ENCODE data around the gene C19orf47.
A peak's percentile ranks its signal among the peaks of the same experiment; 100 is the strongest.

The C19orf47 gene

DNA sequence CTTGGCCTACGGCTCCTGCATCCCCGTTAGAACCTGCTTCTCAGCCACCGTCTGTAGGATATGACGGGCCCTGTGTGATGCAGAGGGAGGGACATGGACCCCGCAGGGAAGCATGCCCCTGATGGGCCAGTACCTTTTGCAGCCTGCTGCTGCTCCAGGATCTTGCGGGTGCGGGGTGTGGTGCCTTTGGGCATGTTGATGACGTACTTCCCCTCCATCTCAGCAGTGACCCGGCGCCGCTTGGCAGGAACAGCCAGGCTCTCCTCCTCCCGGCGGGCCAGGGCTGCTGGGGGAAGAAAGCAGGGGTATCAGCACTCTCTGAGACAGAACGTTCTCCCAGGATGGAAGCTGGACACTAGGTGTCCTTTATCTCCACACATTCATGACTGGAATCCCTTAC lies 22.0 kb downstream of the C19orf47 start:
- TF ChIP-seq, protein P1, sequence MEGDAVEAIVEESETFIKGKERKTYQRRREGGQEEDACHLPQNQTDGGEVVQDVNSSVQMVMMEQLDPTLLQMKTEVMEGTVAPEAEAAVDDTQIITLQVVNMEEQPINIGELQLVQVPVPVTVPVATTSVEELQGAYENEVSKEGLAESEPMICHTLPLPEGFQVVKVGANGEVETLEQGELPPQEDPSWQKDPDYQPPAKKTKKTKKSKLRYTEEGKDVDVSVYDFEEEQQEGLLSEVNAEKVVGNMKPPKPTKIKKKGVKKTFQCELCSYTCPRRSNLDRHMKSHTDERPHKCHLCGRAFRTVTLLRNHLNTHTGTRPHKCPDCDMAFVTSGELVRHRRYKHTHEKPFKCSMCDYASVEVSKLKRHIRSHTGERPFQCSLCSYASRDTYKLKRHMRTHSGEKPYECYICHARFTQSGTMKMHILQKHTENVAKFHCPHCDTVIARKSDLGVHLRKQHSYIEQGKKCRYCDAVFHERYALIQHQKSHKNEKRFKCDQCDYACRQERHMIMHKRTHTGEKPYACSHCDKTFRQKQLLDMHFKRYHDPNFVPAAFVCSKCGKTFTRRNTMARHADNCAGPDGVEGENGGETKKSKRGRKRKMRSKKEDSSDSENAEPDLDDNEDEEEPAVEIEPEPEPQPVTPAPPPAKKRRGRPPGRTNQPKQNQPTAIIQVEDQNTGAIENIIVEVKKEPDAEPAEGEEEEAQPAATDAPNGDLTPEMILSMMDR (conservative IDR thresholded peaks at IDR 0.05; ENCODE audit: control insufficient read depth, insufficient read depth, low read depth, low read length): no peak
- DNase-seq (ENCODE audit: low read depth): no peak
- H3K4me3 ChIP-seq (ENCODE audit: control insufficient read depth, low read depth, low read length): no peak overlapping the region

DNA sequence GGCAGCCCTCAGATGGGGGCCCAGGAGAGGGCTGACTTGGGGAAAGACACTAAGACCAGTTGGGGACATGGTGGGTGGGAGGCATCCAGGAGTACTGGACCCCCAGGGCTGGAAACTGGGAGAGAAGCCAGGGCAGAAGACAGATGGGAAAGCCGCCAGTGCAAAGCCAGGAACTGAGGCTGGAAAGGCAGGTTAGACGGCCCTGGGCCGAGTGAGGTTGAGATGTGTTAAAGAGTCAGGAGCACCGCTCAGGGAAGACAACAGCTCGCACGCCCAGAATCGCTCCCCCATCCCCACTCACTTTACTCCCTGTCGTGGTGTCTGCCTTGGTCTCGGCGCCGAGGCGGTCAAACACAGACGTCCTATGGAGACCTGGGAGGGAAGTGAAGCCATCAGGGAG lies 24.5 kb downstream of the C19orf47 start:
- TF ChIP-seq, protein P1 (conservative IDR thresholded peaks at IDR 0.05; ENCODE audit: control insufficient read depth, insufficient read depth, low read depth, low read length): no peak
- H3K4me3 ChIP-seq (ENCODE audit: control insufficient read depth, low read depth, low read length): no peak overlapping the region
- DNase-seq (ENCODE audit: low read depth): no peak

DNA sequence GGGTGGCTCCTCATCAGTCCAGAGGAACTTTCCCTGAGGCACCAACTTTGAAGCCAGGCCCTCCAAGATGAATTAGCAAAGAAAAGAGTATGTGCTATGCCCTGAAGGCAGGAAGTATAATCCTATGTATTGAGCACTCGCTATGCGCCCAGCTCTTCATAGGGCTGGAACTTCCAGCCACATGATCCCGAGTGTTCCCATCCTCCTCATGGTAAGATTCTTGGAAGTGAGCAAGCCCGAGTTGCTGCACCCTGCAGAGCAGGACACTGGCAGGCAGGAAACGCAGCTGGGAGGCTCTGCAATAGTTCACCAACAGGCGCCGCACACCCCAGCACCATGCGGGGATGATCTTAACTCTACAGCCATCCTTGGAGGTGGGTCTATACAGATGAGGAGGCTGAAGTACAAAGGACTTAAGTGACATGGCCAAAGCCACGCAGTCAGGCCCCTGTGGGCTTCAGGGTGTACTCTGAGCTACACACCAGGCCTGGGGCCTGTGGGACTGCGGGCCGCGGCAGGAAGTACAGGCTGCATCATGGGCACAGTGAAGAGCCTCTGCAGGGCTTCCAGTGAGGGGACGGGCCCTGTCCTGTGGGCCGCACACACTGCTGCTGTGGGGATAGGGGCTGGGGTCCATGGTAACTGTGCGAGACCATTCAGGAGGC lies 25.1 kb downstream of the C19orf47 start:
- no peak for DNase-seq (ENCODE audit: low read depth)
- TF ChIP-seq, protein P1 (conservative IDR thresholded peaks at IDR 0.05; ENCODE audit: control insufficient read depth, insufficient read depth, low read depth, low read length): no peak
- no peak overlapping the region for H3K4me3 ChIP-seq (ENCODE audit: control insufficient read depth, low read depth, low read length)

DNA sequence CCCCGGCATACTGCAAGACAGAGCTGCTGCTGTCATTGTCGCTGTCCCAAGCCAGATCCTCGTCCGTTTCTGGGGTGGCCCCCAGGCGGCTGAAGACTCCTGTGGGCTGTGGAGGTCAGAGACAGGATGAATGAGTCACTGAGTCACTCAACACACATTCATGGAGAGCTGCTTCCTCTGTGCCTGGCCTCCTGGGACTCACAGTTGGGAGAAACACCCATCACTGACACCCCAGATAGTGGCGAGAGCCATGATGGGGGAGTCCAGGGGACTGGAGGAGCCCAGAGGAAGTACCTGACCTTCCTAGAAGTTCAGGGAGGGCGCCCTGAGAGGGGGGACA lies 26.0 kb downstream of the C19orf47 start:
- peak; percentile 11 for DNase-seq (ENCODE audit: low read depth)
- H3K4me3 ChIP-seq (ENCODE audit: control insufficient read depth, low read depth, low read length): no peak overlapping the region
- TF ChIP-seq, protein P1 (conservative IDR thresholded peaks at IDR 0.05; ENCODE audit: control insufficient read depth, insufficient read depth, low read depth, low read length): no peak

DNA sequence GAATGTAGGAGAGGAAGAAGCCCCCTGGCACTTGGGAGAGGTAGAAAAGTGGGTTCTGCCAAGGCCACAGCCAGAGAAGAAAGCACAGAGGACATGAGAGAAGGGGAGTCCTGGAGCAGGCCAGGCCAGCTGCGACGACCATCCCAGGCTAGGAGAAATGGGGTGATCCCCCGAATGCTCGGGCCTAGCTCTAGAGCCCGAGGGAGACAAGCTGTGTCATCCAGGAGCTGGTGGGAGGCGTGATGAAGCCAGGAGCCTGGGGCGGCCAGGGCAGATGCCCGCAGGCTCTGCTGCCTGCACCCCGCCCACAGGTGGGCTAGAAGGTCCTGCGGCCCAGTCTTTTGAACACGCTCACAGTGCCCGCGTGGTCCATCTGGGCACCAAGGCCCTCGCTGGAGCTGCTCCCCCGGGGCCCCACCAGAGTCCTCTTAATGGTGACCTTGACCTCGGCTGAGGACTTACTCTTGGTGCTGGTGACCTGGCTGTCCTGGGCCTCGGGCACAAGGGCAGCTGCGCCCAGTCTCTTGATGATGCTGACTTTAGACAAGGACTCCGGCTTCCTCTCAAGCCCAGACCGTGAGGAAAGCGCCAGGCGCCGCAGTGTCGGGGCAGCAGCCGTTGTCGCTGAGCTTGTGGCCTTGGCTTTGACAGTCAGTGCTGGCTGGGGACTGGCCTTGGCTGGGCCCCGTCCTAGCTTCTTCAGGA lies 26.5 kb downstream of the C19orf47 start:
- no peak overlapping the region for H3K4me3 ChIP-seq (ENCODE audit: control insufficient read depth, low read depth, low read length)
- DNase-seq (ENCODE audit: low read depth): no peak
- TF ChIP-seq, protein P1 (conservative IDR thresholded peaks at IDR 0.05; ENCODE audit: control insufficient read depth, insufficient read depth, low read depth, low read length): no peak

DNA sequence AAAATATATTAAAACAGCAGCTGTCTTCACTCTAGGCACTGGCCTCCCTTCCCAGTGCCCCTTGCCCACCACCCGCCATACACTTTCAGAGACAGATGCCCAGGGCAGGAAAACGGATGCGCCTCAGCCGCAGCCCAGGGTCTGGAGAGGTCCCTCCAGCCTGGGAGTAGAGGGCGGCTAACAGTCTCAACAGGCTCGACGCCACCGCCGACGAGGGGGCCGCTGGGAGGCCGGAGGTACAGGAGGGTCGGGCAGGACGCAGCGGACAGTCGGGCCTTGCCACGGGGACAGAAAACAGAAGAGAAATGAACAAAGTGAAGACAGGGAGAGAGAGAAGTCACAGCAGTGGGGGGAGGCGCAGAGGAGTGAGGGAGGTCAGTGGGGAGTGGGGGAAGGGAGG lies 27.1 kb downstream of the C19orf47 start:
- no peak for DNase-seq (ENCODE audit: low read depth)
- TF ChIP-seq, protein P1 (conservative IDR thresholded peaks at IDR 0.05; ENCODE audit: control insufficient read depth, insufficient read depth, low read depth, low read length): no peak
- no peak overlapping the region for H3K4me3 ChIP-seq (ENCODE audit: control insufficient read depth, low read depth, low read length)

Measured in fibroblast of mammary gland (primary cell).